Chondrocyte (in vitro differentiated cells): ENCODE measurements around the gene TCEANC2. TPM values are rescaled to one million over a fixed set of nuclear protein-coding genes. Genes with fewer than 3 reads are reported as not detected.
A peak's percentile ranks its signal among the peaks of the same experiment; 100 is the strongest.
"Not testable (repeated sequence)": the region's sequence is repeated elsewhere in the genome, so short reads cannot be mapped to it uniquely, and the experiment has no call there.

ENCODE experiments used
- DNase-seq: peaks from one replicate; pipeline ENCODE4 v3.0.0; 2021; ENCODE audit warnings: mixed read lengths, low spot score
- H3K27ac Mint-ChIP-seq: one replicate; pipeline ENCODE4 v1.8.0; 2021; ENCODE audit warnings: mild to moderate bottlenecking, moderate library complexity, mixed read lengths; ENCODE audit not compliant: unreplicated experiment
- H3K27me3 Mint-ChIP-seq: 2 replicates; pipeline ENCODE4 v1.8.0; 2021; ENCODE audit warnings: low read depth, mixed read lengths
- H3K36me3 Mint-ChIP-seq: 2 replicates; pipeline ENCODE4 v1.8.0; 2021; ENCODE audit warnings: low read depth, mixed read lengths
- H3K4me1 Mint-ChIP-seq: 2 replicates; pipeline ENCODE4 v1.8.0; 2021; ENCODE audit warnings: low read depth, mild to moderate bottlenecking, mixed read lengths
- H3K4me3 Mint-ChIP-seq: one replicate; pipeline ENCODE4 v1.8.0; 2021; ENCODE audit warnings: mild to moderate bottlenecking, moderate library complexity, mixed read lengths; ENCODE audit not compliant: unreplicated experiment
- H3K9me3 Mint-ChIP-seq: 2 replicates; pipeline ENCODE4 v1.8.0; 2021; ENCODE audit warnings: low read depth, mixed read lengths
- long read RNA-seq: library from polyadenylated mRNA; stranded (forward); transcript quantifications from one replicate; pipeline ENCODE4 v2.0.0, GENCODE V29; 2021
- total RNA-seq: library from RNA; stranded (reverse); gene quantifications from 3 replicates; pipeline ENCODE4 v1.2.1, GENCODE V29; 2021
- TF ChIP-seq, protein P1 (sequence below): fragments of 200-600 bp; sonication (generic); IDR thresholded peaks from 2 replicates; pipeline ENCODE4 v1.5.0; 2021; ENCODE audit warnings: antibody characterized with exemption, mild to moderate bottlenecking, moderate library complexity

Gene TCEANC2
- total RNA-seq = 3.6 to 4.8 TPM (median 3.9 TPM) in 3 replicates
- long read RNA-seq, partial matches to known transcripts = 0 of 2 reads
- long read RNA-seq, other reads (novel, unspliced or antisense) = 2 of 2 reads

DNA sequence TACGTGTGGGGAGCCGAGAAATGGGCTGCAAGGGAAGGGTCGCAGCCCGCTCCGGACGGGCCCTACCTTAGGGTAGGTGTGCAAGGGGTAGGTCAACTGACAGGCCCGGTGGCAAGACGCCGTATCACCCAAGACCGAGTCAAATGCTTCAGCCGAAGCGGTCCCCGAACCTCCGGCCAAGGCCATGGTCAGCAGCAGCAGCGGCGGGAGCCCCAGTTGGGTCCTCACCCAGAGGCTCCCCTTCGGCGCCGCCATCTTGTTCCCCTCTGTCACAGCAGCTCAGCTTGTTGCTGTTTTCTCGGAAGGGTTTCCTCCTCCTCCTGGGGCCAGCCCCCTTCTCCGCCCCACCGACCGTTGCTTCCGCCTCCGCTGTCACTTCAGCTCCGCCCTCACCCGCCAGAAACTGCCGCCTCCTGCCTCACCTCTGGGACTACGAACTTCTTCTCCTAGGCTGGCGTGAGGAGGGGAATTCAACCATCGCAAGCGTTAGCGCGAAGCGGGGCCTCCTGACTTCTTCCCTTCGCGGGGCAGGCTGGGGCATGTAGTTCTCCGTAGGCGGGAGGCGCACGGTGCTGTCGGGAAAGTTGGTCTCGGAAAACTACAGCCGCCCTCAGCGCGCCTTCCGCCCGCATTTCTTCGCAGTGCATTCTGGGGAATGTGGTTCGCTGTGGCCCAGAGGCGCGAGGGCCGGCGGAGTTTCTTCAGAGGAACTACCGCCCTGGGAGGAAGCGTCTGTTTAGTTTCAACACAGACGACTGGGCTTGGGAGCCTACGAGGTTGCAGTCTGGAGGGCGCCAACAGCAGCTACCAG lies at the start of gene TCEANC2, which contains the start of gene TMEM59:
Gene TCEANC2 (plus strand): TSS at position 675 of the 811 bp plus-strand sequence. CDS start 815 bp downstream, outside the sequence.
Gene TMEM59 (minus strand): TSS at position 271 of the 811 bp plus-strand sequence. CDS start 16 bp downstream, at position 255.
- Mint-ChIP-seq H3K4me1 (peaks cover 7% of the 10 kb centered on the region), H3K27ac (no peak within 1 kb of the TSS), H3K27me3 (no peaks in the 10 kb centered on the region)

DNA sequence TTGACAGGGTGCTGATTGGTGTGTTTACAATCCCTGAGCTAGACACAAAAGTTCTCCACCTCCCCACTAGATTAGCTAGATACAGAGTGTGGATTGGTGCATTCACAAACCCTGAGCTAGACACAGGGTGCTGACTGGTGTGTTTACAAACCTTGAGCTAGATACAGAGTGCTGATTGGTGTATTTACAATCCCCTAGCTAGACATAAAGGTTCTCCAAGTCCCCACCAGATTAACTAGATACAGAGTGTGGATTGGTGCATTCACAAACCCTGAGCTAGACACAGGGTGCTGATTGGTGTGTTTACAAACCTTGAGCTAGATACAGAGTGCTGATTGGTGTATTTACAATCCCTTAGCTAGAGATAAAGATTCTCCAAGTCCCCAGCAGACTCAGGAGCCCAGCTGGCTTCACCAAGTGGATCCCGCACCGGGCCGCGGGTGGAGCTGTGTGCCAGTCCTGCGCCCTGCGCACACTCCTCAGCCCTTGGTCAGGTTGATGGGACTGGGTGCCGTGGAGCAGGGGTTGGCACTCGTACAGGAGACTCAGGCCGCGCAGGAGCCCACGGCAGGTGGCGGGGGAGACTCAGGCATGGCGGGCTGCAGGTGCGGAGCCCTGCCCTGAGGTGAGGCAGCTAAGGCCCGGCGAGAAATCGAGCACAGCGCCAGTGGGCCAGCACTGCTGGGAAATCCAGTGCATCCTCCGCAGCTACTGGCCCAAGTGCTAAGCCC lies 49.5 kb upstream of the TCEANC2 start:
- not testable (repeated sequence) for H3K36me3 Mint-ChIP-seq, H3K4me1 Mint-ChIP-seq, H3K9me3 Mint-ChIP-seq, DNase-seq, H3K4me3 Mint-ChIP-seq, H3K27ac Mint-ChIP-seq
- peaks cover 24% of the 10 kb centered on the region for H3K27me3 Mint-ChIP-seq

More for the DNA sequence above, at the start of gene TCEANC2, which contains the start of gene TMEM59:
- H3K4me3 Mint-ChIP-seq = no peak within 1 kb of the TSS
- TF ChIP-seq, protein P1, sequence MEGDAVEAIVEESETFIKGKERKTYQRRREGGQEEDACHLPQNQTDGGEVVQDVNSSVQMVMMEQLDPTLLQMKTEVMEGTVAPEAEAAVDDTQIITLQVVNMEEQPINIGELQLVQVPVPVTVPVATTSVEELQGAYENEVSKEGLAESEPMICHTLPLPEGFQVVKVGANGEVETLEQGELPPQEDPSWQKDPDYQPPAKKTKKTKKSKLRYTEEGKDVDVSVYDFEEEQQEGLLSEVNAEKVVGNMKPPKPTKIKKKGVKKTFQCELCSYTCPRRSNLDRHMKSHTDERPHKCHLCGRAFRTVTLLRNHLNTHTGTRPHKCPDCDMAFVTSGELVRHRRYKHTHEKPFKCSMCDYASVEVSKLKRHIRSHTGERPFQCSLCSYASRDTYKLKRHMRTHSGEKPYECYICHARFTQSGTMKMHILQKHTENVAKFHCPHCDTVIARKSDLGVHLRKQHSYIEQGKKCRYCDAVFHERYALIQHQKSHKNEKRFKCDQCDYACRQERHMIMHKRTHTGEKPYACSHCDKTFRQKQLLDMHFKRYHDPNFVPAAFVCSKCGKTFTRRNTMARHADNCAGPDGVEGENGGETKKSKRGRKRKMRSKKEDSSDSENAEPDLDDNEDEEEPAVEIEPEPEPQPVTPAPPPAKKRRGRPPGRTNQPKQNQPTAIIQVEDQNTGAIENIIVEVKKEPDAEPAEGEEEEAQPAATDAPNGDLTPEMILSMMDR = no peak
- no peaks in the 10 kb centered on the region for H3K36me3 Mint-ChIP-seq
- no peaks in the 10 kb centered on the region for H3K9me3 Mint-ChIP-seq
- peak; percentile 99 for DNase-seq

DNA sequence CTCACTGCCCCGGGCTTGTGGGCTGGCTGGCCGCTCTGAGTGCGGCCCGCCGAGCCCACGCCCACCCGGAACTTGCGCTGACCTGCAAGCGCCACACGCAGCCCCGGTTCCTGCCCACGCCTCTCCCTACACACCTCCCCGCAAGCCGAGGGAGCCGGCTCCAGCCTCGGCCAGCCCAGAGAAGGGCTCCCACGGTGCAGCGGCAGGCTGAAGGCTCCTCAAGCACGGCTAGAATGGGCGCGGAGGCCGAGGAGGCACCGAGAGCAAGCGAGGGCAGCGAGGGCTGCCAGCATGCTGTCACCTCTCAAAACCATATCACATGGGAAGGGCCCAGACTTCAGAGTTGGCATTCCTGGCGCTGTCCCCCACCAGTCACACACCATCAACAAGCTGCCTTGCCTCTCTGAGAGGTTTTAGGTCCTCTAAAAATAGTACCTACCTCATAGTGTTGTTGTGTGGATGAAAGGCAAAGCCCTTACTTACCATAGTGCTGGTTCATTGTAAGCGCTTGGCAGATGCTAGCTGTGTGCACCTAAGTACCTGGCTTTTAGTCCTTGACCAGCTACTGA lies 48.8 kb upstream of the TCEANC2 start:
- Mint-ChIP-seq H3K36me3 (no peaks in the 10 kb centered on the region), H3K4me1 (no peaks in the 10 kb centered on the region), H3K27ac (no peak overlapping the region), H3K4me3 (no peak overlapping the region), H3K9me3 (no peaks in the 10 kb centered on the region), H3K27me3 (peaks cover 28% of the 10 kb centered on the region)
- TF ChIP-seq, protein P1 = no peak
- no peak for DNase-seq

DNA sequence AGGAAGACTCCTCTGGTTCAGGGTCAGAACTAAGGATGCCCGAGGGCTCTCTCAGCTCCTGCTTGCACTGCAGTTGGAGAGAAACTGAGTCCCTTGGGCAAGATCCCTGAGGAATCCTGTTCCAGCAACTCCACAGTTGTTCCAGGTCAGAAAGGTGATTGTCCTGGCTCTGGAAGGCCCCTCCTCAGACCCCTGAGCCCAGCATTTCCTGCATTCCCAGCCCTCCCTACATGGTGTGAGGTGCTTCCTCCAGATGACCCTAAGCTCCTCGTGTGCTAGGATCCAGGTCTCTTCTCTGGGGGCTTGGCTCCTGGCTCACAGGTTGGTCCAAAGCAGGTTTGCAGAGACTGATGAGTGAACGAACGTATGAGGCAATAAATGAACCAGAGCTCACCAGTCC lies 46.9 kb upstream of the TCEANC2 start:
- DNase-seq = no peak

DNA sequence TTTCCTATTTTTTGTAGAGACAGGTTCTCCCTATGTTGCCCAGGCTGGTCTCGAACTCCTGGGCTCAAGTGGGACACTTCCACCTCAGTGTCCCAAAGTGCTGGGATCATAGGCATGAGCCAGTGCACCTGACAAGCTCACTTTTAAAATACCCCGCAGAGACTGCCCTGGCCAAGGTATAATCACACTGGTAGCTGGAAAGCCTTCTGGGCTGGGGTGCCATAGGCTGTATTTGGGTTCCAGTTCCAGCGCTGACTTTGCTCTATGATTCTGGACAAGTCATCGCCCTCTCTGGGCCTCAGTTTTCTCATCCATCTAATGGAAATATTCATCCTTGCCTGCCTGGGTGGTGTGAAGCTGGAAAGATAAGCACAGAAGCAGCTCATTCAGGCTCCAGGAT lies 45.8 kb upstream of the TCEANC2 start:
- Mint-ChIP-seq H3K27me3 (peaks cover 37% of the 10 kb centered on the region), H3K9me3 (no peaks in the 10 kb centered on the region), H3K36me3 (no peaks in the 10 kb centered on the region), H3K4me3 (no peak overlapping the region), H3K4me1 (no peaks in the 10 kb centered on the region), H3K27ac (no peak overlapping the region)
- TF ChIP-seq, protein P1 = no peak
- no peak for DNase-seq

More for the DNA sequence above, 46.9 kb upstream of the TCEANC2 start:
- Mint-ChIP-seq H3K9me3 (no peaks in the 10 kb centered on the region), H3K27me3 (peaks cover 34% of the 10 kb centered on the region), H3K27ac (no peak overlapping the region), H3K4me1 (no peaks in the 10 kb centered on the region), H3K36me3 (no peaks in the 10 kb centered on the region), H3K4me3 (no peak overlapping the region)
- TF ChIP-seq, protein P1 = no peak
